ENCODE results near the gene LRRN2. TPM values are rescaled to one million over a fixed set of nuclear protein-coding genes. Genes with fewer than 3 reads are reported as not detected.

The LRRN2 gene
- not detected in 2 replicates for total RNA-seq

GRCh38 chr1:204685236-204686006 lies at the start of gene LRRN2:
Gene LRRN2 (minus strand): TSS chr1:204685738. CDS start chr1:204619992, 65,746 bp downstream.

Other genes with a start within 250 kb of the LRRN2 start
- gene PIK3C2B, start 190.9 kb downstream of the LRRN2 start, total RNA-seq, result 3.8 and 4.7 TPM in 2 replicates
- 31.0 and 33.9 TPM in 2 replicates for gene MDM4, start 169.3 kb downstream of the LRRN2 start, total RNA-seq
- 42.0 and 47.6 TPM in 2 replicates for gene NFASC, start 185.1 kb upstream of the LRRN2 start, total RNA-seq

All from smooth muscle cell of the pulmonary artery (primary cell).